Ishikawa (cell line): Measurements from ENCODE around the gene GPRASP2.

Experiments used
- CREB1 ChIP-seq: IDR thresholded peaks from 2 replicates; pipeline ENCODE4 v1.6.1; 2012; ENCODE audit warnings: low read depth
- EP300 ChIP-seq: IDR thresholded peaks from 2 replicates; pipeline ENCODE4 v1.6.1; 2012; ENCODE audit warnings: borderline replicate concordance
- MAX ChIP-seq: IDR thresholded peaks from 2 replicates; pipeline ENCODE4 v1.6.1; 2012
- RAD21 ChIP-seq: IDR thresholded peaks from 2 replicates; pipeline ENCODE4 v1.6.1; 2012; ENCODE audit warnings: low read depth
- REST ChIP-seq: IDR thresholded peaks from 2 replicates; pipeline ENCODE4 v1.6.1; 2012; ENCODE audit warnings: low read depth, mild to moderate bottlenecking
- TAF1 ChIP-seq: IDR thresholded peaks from 2 replicates; pipeline ENCODE4 v1.6.1; 2012; ENCODE audit warnings: low read depth, mild to moderate bottlenecking
- TEAD4 ChIP-seq: IDR thresholded peaks from 2 replicates; pipeline ENCODE4 v1.6.1; 2012
- ZBTB7A ChIP-seq: IDR thresholded peaks from 2 replicates; pipeline ENCODE4 v1.6.1; 2012; ENCODE audit warnings: low read depth

GRCh38 chrX:102712216-102712966 is at the start of gene GPRASP2:
- TF ChIP-seq CREB1, result no peak
- TF ChIP-seq MAX, result no peak
- 0 out of 2 replicates have a peak, but pooled peaks have one; percentile 20 for TF ChIP-seq TAF1
- no peak for TF ChIP-seq TEAD4
- no peak for TF ChIP-seq EP300
- TF ChIP-seq ZBTB7A, result peak; percentile 83
- TF ChIP-seq RAD21, result no peak
- no peak for TF ChIP-seq REST
